ENCODE measurements around the gene MMP10.
"Not testable (repeated sequence)": the region's sequence is repeated elsewhere in the genome, so short reads cannot be mapped to it uniquely, and the experiment has no call there.

The MMP10 gene

DNA sequence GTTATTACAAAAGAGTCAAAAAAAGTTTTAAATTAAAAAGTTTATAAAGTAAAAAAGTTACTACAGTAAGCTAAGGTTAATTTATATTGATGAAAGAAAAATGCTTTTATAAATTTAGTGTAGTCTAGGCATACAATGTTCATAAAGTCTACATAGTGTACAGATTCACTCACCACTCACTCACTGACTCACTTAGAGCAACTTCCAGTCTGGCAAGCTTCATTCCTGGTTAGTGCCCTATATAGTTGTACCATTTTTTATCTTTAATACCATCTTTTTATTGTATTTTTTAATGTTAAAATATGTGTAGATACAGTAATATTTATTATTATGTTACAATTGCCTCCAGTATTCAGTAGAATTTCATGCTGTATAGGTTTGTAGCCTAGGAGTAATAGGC lies 2.6 kb upstream of the MMP10 start:
- no peak for DNase-seq (ENCODE audit: low spot score)

DNA sequence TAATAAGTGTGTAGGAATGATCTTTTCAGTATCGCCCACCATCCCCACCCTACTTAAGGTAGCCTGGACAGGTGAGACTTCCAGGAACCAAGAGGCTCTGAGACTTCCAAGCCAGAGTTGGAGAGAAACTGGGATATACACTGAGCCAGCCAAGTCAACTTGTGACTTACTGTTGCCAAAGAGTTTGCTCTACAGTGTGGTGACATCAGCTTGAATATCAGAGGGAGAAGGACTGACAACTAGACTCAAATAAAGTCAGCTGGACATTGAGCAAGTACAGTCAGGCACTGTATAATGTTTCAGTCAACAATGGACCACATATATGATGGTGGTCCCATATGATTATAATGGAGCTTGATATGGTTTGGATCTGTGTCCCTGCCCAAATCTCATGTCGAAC lies 1.2 kb upstream of the MMP10 start:
- DNase-seq (ENCODE audit: low spot score), result no peak

DNA sequence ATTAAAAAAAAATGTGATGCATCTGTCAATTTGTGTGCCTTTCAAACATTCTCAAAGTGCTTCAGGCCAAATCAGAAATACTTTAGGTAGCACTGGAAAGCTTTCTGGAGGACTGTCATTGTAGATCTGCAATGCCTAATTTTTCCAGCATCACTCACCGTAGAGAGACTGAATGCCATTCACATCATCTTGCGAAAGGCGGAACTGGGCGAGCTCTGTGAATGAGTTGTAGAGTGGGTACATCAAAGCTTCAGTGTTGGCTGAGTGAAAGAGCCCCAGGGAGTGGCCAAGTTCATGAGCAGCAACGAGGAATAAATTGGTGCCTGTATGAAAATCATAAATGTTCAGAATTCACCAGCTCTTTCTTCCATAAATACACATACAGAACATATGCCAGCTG lies 4.0 kb downstream of the MMP10 start:
- no peak for DNase-seq (ENCODE audit: low spot score)

GRCh38 chr11:102773386-102773785 lies 7.0 kb downstream of the MMP10 start:
- DNase-seq (ENCODE audit: low spot score), result no peak

GRCh38 chr11:102771351-102771750 lies 9.1 kb downstream of the MMP10 start:
- no peak for DNase-seq (ENCODE audit: low spot score)

DNA sequence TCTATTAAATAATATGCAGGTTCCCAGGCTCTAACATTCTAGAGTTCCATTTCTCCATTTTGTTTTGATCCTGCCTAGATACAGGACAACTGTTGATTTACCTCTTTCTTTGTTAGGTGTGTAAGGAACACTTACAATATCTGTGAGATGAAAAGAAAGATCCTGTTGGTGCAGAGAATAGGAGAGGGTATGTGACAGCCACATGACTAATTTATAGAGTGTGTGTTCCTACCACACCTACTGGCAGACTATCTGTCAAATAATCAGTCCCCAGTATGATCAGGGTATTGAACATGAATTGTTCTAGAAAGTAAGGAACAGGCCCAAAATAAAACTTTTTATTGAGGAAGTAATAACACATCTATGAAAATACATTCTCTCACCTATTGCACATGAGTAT lies 10.2 kb downstream of the MMP10 start:
- DNase-seq (ENCODE audit: low spot score), result no peak

DNA sequence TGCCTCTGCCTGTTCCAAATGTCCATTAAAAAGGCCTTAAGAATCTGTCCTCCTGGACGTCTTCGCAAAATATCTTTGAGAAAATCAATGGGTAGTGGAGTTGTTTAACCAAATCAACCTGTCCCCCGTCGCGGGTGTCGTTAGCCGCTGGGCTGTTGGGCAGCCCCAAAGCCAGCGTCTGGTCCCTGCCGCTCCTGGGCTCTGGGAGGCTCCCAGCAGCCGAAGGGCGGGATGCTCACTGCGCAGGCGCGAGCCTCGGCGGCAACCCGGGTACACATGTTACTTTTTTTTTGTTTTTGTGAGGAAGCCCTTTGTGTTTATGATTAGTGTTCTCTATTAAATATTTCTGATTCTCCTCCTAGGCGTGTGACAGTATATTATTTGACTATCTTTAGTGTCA lies 12.6 kb downstream of the MMP10 start:
- no peak for DNase-seq (ENCODE audit: low spot score)

GRCh38 chr11:102763440-102763839 lies 17.0 kb downstream of the MMP10 start:
- DNase-seq (ENCODE audit: low spot score), result no peak

DNA sequence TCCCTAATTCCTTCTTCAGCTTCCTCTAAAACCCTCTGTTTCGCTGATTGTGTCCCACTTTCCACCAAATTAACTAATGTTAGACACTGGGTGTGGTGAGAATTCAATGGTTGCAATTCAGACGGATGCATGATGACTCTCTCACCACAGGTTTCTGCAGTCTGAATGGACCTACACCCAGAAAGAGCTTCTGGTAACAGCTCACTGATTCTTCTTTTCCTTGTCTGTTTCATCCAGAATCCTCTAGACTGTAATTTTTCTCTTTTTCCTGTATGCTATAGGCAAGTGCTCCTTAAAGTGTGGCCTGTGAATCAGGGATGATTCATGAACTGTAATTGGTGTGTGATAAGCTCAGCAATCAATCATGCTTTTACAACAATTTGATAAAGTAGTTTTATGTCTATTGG lies 18.1 kb downstream of the MMP10 start:
- no peak for DNase-seq (ENCODE audit: low spot score)

GRCh38 chr11:102761646-102762238 lies 18.7 kb downstream of the MMP10 start:
- DNase-seq (ENCODE audit: low spot score), result no peak

DNA sequence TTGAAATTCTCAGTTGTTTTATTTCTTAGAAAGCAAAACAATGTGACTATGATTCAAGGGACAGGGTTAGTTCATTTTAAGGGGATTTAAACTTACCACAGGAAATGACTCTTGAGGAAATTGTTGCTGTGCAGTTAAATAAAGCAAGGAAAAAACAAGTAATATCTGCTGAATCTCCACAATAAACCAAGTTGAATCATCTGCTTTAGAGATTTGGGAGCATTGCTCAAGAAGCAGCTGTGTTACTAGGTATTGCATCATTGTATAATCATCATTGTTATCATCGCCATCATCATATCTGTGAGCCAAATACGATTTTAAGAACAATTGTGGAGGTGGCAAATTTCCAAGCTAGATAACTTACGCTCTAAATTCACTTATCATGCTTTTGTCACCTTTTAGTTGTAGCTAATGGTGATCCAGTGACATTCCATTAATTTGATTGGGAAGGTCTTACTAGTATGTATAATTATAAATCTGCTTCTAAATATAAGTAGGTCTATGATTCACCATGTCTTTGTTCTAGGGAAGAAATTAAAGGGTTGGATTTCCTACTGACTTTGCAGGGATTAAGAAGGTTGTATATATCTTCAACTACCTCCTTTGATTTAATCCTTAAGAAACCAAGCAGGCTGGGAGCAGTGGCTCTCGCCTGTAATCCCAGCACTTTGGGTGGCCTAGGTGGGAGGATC lies 19.9 kb downstream of the MMP10 start:
- DNase-seq (ENCODE audit: low spot score), result peak; percentile 44

DNA sequence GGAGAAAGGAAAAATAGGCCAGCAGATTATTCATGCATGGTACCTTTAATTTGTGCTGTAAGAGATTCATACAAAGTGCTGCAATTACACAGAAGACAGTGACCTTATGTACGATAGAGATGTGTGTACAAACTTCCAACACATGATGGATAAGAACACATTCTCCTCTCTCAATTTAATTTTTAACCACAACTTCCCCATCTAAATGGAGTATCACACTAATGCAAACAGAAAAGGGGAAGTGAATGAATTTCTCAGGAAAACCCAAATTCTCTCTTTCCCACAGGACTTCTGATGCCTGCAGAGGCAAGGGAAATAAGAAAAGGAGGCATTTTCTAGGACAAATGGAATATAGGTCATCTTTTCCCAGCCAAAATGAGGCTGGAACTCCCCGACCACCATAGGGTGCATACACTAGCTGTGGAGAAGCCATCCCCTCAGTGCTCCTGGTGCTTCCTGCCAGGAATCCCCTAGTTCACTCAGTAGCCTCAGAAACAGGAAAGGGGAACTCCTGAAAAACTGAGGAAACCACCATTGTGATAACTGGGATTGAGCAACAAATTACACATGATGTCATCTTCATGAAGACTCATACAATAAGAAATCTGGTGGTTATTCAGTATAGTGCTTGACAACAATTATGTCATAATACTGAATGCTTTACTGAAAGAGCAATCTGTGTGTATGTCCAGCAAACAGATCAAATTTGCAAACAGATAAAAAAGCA lies 22.4 kb downstream of the MMP10 start:
- DNase-seq (ENCODE audit: low spot score), result no peak

DNA sequence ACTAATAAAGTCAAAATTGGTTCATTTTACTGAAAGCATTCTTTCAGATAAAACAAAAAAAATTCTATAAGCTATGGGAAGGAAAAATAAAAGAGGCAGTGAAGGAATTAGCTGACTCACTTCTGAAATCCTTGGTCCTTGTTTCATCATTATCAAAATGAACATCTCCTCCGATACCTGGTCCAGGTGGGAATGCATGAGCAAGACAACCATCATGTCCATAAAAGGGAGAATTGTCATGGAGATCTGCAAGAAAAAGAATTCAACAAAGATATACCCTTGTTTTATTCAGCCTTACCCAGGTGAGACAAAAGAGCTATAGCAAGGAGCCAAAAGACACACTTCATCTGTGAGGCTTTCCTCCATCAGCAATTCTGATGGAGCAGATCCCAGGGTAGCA lies 27.2 kb downstream of the MMP10 start:
- DNase-seq (ENCODE audit: low spot score), result no peak

DNA sequence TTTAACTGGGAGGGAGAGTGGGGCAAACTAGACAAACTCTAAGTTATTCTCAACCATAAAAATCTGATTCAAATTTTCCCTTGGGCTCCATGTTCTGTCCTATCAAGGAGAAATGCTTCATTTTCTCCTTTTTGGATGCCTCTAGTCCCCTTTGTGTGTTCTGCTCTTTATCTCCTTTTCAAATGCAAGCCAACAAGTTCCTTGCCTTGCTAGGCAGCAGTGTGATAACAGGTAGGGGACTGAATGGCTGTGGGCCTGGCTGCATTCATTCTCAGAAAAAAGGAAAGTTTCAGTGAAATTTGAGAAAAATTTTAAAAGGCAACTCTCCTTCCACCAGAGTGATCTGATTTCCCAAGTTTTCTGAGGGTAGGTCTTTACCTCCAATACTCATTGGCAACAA lies 28.8 kb downstream of the MMP10 start:
- no peak for DNase-seq (ENCODE audit: low spot score)

GRCh38 chr11:102749101-102749722 lies 31.2 kb downstream of the MMP10 start:
- DNase-seq (ENCODE audit: low spot score), result no peak

GRCh38 chr11:102746746-102747578 lies 33.5 kb downstream of the MMP10 start:
- not testable (repeated sequence) for DNase-seq (ENCODE audit: low spot score)

GRCh38 chr11:102734650-102735049 lies 45.8 kb downstream of the MMP10 start:
- no peak for DNase-seq (ENCODE audit: low spot score)

DNA sequence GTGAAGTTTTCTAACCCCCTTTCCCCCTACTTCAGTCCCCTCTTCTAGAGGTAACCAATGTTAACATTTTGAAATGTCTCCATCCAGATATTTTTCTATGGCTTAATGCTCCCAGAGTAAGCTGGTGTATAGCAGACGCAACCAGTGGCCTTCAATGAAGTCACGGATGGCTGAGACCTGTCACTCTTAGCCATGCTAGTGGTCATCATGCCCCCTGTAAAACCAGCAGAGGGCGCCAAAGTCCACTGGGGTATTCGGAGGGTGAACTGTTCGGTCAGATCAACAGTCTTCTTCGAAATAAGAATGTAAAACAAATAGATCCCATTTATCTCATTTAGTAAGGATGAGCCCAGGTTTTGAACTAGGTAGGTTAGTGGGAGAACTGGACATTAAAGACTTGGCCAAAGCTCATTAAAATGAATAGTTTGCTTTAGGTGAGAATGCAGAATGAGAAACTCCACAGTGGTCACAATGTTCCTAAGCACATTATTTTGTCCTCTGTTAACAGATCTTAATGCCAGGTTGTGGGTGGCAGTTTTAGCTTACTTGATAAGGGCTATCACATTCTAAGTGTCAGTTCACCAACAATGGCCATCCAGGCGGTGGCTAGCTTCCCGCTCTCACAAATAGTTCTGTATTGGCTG lies 47.1 kb downstream of the MMP10 start:
- DNase-seq (ENCODE audit: low spot score), result peak; percentile 75

DNA sequence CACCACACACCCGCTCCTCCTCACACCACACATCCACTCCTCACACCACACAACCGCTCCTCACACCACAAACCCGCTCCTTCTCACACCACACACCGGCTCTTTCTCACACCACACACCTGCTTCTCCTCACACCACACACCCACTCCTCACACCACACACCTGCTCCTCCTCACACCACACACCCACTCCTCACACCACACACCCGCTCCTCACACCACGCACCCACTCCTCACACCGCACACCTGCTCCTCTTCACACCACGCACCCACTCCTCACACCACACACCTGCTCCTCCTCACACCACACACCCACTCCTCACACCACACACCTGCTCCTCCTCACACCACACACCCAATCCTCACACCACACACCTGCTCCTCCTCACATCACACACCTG lies 49.5 kb downstream of the MMP10 start:
- DNase-seq (ENCODE audit: low spot score), result not testable (repeated sequence)

DNA sequence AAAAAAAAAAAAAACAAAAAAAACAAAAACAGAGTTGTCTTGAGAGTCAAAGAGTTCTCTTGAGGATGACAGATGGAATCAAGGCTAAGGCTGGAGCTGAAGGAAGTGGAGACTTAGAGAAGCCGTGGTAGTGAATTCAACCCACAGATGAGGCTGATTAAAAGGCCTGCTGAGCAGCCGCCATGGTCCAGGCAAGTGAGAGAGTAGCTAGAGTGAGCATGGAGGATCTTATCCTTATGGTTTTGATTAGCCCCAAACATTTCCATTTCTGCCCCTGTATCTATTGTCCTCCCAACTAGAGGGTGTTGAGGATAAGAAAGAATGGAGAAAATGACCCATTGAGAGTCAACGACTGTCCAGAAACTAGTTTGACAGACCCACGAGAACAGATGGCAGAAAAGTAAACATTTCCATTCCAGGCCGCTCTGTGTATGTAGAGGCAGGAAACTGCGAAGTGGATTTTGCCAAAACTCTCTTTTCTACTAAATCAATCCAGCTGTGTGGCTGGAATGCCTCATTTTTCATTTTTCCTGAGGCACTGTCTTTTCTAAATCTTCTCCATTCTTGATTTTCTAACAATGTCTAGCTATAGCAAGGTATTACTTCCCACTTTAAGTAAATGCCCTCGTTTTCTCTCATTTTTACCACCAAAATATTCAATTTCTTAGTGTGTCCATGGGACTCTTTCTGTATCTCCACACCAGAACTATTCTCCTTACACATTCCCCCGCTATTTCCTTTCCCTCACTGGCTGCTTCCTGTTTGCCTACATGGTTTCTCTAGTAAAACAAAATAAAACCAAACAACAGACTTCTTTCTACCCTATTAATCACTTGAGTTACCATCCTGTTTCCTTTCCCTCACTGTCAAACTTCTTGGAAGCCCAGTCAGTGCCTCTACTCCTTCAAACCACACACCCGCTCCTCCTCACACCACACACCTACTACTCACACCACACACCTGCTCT lies 50.3 kb downstream of the MMP10 start:
- DNase-seq (ENCODE audit: low spot score), result no peak

Measured in SW480 (cell line).